ENCODE results near the gene FAF1.
"Not testable (repeated sequence)": the region's sequence is repeated elsewhere in the genome, so short reads cannot be mapped to it uniquely, and the experiment has no call there.

The FAF1 gene

GRCh38 chr1:50934838-50935237 lies 25.2 kb downstream of the FAF1 start:
- Histone ChIP-seq H3K36me3 (no peaks in the 10 kb centered on the region), H3K27ac (no peak overlapping the region), H3K9me3 (no peaks in the 10 kb centered on the region), H3K4me1 (peaks cover 0 to 4% (median 2%) of the 10 kb centered on the region in 4 donors), H3K27me3 (no peaks in the 10 kb centered on the region), H3K4me3 (no peak overlapping the region)
- intact Hi-C loops (cut with DNase I; ENCODE audit: low total_unique reads): loop anchor here (5.0 to 10.0 kb wide), 2 partner anchors 100 to 257 kb away; no protein-coding TSS in a partner anchor
- no peak for TF ChIP-seq CTCF (IDR thresholded peaks at IDR 0.05)
- DNase-seq: no peak

- not testable (repeated sequence) for DNase-seq, H3K27me3 ChIP-seq, H3K27ac ChIP-seq, H3K4me3 ChIP-seq, H3K36me3 ChIP-seq, H3K4me1 ChIP-seq, H3K9me3 ChIP-seq
- intact Hi-C loops (cut with DNase I; ENCODE audit: low total_unique reads): loop anchor here (5.0 to 10.0 kb wide), 2 partner anchors 101 to 259 kb away; no protein-coding TSS in a partner anchor
These were observed 26.3 kb downstream of the FAF1 start for GRCh38 chr1:50933770-50934169.

GRCh38 chr1:50932043-50932442 lies 28.0 kb downstream of the FAF1 start:
- H3K27ac ChIP-seq, H3K4me3 ChIP-seq, H3K27me3 ChIP-seq, H3K9me3 ChIP-seq, H3K4me1 ChIP-seq, DNase-seq, H3K36me3 ChIP-seq: not testable (repeated sequence)
- intact Hi-C loops (cut with DNase I; ENCODE audit: low total_unique reads): loop anchor here (5.0 to 10.0 kb wide), 2 partner anchors 103 to 260 kb away; no protein-coding TSS in a partner anchor

- Histone ChIP-seq H3K9me3 (peaks cover 0 to 5% (median 0%) of the 10 kb centered on the region in 3 donors), H3K4me1 (peaks cover 0 to 8% (median 2%) of the 10 kb centered on the region in 4 donors), H3K27me3 (no peaks in the 10 kb centered on the region), H3K27ac (no peak overlapping the region), H3K4me3 (no peak overlapping the region), H3K36me3 (no peaks in the 10 kb centered on the region)
- intact Hi-C loops (cut with DNase I; ENCODE audit: low total_unique reads): loop anchor here (5.0 to 10.0 kb wide), 2 partner anchors 104 to 261 kb away; no protein-coding TSS in a partner anchor
- DNase-seq: no peak
- no peak for TF ChIP-seq CTCF (IDR thresholded peaks at IDR 0.05)
These were observed 28.9 kb downstream of the FAF1 start for GRCh38 chr1:50930965-50931737.

GRCh38 chr1:50930193-50930592 lies 29.9 kb downstream of the FAF1 start:
- Histone ChIP-seq H3K36me3 (no peaks in the 10 kb centered on the region), H3K9me3 (peaks cover 0 to 5% (median 0%) of the 10 kb centered on the region in 3 donors), H3K27me3 (no peaks in the 10 kb centered on the region), H3K4me3 (no peak overlapping the region), H3K4me1 (peaks cover 0 to 8% (median 2%) of the 10 kb centered on the region in 4 donors), H3K27ac (no peak overlapping the region)
- no peak for TF ChIP-seq CTCF (IDR thresholded peaks at IDR 0.05)
- DNase-seq: no peak
- intact Hi-C loops (cut with DNase I; ENCODE audit: low total_unique reads): loop anchor here (5.0 to 10.0 kb wide), 2 partner anchors 105 to 262 kb away; no protein-coding TSS in a partner anchor

GRCh38 chr1:50929376-50929958 lies 30.6 kb downstream of the FAF1 start:
- Histone ChIP-seq H3K4me1 (peaks cover 0 to 8% (median 2%) of the 10 kb centered on the region in 4 donors), H3K27ac (no peak overlapping the region), H3K36me3 (no peaks in the 10 kb centered on the region), H3K9me3 (peaks cover 0 to 5% (median 0%) of the 10 kb centered on the region in 3 donors), H3K27me3 (no peaks in the 10 kb centered on the region), H3K4me3 (no peak overlapping the region)
- TF ChIP-seq CTCF (IDR thresholded peaks at IDR 0.05): peak; percentile 51 to 53
- intact Hi-C loops (cut with DNase I; ENCODE audit: low total_unique reads): no loop called here
- DNase-seq: no peak

Data from tibial artery (tissue), 4 donors.